Kidney tubule cell (primary cell): Measurements from ENCODE around the gene PBXIP1.

Source experiments
- DNase-seq: peaks from one replicate; pipeline ENCODE4 v3.0.0-alpha.2; 2018; ENCODE audit warnings: low spot score

Gene PBXIP1

GRCh38 chr1:154956544-154956941 is 644 bp upstream of the PBXIP1 start:
- no peak for DNase-seq

DNA sequence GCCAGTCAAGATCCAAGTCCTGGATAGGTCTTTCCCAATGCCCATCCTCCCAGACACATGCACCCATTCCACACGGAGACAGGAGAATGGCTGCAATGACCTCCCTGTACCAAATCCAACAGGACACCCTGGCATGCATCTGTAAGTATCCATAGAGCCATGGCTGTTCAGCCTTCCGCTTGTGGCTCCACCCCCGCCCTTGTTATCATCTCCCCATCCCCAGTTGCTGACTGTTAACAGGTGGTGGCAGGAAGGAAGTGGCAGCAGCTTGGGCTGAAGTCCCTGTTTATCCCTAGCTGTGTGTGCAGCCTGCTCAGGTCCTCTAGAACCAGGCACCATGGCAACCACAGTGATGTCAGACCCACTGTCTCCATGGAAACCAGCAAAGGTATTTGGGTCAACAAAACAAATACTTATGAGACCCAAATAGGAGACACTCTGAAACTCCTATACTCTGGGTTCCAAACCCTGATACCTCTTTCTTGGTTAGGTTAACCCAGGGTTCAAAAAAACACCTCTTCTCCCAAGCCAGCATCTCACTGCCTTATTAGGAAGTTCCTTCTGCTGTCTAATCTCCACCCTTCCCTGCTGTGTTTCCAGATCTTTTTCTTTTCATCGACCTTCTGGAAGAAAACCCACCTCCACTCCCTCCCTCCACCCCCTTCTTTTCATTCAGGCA is 721 bp downstream of the PBXIP1 start:
- peak; percentile 86 for DNase-seq

DNA sequence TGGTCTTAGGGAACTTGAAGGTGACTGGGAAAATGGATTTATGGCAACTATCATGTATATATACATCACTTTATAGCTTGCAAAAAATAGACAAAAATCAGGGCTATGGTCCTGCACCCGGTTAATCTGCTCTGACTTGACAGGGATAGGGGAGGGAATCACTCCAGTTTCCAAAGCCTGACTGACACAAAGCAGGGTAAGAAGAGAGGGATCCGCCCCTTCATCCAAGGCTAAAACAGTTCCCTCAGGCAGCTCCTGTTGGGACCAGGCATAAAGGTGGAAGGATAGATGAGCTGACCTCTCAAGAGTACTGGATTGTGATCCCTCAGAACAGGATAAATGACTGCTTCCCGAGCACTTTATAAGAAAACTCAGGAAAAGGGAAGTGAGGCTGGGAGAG is 1.4 kb downstream of the PBXIP1 start:
- DNase-seq, result no peak

DNA sequence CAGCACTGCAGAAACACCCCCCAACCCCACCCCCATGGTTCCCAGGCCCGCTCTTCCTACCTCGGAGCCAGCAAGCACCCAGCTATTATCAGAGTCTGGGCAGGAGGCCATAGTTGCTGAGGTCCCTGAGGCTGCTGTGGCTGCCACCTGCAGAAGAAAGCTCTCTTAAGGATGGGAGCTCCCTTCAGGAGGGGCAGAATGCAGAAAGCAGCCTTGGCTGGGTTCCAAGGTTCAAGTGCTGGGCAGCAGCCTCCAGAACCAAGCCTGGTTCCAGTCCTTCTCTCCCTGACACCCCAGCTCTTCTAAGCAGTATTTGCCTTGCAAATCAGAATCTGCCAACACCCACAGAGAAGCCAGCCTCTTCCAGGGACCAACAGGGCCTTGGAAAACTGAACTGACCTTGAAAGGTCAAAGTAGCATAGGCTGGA is 2.3 kb downstream of the PBXIP1 start:
- no peak for DNase-seq

DNA sequence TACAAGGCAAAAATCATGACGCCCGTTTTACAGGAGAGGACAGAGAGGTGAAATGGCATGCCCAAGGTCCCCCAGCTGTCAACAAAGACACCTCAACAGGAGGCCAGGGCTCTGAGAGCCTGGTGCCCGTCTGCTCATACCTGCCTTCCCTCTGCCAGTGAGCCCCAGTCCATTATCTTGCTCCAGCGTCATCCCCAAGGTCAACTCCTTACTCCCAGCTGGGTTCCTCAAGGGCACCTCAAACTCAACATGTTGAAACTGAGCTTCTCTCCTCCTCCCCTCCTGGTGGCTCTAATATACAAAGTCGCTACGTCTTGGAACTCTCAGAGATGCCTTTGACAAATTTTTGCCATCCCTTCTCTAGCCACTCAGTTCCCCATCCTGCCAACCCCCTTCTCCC is 3.2 kb downstream of the PBXIP1 start:
- DNase-seq, result no peak

DNA sequence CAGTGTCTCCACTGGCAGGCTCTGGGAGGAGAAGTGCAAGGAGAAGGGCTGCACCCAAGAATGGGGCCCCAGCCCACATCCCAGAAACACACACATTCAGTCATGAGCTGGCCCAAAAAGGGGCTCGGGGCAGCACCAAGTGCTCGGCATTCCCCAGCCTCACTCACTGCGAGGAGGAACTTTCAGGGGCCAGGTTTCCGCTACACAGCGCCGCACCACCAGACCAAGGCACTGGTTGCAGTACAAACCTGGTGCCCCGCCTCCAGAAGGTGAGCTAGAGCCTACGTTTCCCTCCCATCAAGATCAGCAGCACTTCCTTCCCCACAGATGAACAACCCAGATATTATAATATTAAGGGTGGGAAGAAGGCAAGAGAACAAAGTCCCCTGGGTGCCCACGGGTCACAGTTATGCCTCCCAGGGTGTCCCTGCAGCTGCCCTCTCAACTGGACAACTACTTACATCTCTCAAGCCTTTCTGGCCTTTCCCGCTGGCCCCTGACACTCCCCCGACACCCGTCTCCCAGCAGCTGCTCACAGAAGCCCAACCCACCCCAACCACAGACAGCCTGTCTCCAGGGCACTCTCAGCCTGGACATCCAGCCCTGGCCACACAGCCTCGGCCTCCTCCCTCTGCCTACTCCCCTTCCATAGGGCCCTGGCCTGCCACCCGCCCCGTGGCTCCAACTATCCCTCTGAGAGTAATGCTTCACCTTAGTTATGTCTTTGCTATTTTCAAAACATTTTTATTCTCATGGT is 3.8 kb downstream of the PBXIP1 start:
- DNase-seq, result no peak

- no peak for DNase-seq
Measured at GRCh38 chr1:154948079-154948478, 7.8 kb downstream of the PBXIP1 start.

DNA sequence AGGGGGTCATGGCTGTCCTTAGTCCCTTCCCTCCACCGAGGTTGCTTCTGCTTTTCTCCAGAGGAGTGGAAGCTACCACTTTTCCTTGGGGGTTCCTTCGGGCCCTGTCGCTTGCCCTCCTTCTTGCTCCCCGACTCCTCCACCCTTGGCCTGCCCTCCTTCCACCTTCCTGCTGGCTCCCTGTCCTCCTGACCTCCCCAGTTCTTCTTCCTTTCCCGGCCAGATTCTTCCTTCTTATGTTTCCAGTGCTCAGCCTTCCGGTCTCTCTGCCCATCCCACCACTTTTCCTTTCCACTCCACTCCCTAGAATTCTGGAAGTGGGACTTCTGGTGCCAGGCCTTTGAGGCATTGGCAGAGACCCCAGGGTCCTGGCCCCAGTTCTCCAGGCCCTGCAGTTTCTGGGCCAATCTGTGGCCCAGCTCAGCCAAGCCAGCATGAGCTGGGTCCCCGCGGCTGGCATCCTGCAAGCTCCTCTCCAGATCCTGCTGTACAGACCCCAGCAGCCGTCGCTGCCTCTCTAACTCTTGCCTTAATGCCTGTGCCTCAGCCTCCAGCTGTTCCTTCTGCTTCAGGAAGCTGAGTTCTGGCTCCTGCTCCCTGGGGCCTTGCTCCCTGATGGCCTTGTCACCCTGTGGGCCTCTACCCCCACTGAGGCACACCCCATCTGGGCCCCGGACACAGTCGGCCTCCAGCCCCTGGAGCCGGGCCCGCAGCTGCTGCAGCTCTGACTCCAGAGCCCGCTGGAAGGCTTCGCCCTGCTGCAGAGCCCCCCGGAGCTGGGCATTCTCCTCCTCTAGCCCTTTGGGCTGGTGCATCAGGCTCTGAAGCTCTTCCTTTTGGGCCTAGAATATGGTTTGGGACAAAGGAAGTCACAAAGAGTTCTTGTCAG is 9.7 kb downstream of the PBXIP1 start:
- no peak for DNase-seq

GRCh38 chr1:154945160-154945961 is 10.5 kb downstream of the PBXIP1 start:
- no peak for DNase-seq

DNA sequence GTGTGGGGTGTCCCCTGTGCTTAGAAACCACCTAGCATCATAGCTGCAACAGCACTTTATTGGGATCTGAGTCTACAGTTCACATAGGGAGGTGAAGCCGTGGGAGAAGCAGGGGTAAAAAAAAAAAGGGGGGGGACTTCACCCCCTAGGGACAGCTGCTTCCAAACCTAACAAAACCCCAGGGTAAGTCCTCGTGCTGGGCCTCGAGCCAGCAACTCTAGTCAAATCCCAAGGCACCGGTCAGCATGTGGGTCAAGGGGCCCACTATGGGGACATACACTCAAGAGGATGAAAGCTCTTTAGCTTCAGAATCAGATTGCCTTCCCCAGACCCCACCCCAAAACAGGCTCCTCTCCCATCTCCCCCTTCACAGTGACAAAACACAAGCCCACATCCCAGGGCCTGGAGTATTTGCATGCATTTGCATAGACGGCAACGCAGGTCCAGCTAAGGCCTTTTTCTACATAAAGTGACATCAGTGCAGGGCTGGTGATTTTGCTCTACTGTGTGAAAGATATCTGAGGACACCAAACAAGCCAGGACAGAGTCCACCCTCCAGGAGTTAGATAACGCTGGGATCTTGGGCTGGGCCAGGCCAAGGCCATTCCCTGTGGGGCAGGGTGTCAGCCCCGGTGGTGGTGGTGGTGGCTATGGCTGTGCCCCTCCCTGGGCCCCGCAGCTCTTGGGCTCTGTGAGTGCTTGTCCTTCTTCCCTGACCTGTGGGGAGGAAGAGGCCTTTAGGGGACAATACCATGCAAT is 11.3 kb downstream of the PBXIP1 start:
- no peak for DNase-seq

DNA sequence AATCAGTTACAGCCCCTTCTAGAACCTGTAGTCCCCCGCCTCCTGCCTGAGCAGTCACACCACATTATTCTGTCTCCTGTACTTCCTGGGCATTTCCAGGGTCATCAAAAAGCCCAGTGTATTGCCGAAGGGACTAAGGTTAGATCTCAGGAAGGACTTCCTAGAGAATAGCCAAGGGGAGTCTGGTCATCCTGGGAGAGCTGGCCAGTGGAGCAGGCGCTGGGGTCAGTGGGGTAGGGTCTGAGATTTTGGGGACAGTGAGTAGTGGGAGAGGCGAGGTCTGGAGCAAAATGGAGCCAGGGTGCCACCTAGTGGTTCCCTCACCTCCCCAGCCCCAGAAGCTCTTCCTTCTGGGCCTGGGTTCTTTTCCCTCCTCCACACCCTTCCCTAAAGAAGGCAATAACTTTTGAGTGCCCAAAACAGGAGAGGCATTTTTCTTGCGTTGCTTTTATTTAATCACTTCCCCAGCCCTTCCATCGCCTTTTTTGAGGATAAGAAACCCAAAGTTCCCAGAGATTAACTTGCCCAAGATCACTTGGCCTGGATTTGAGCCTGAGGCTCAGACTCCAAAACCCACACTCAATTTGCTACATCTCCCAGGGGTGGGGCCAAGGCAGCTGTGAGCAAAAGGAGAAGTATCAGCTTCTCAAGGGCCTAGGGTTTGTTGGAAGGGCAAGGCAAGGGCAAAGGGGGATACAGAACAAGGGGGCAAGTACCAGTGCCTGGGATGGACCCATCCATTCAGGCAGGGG is 12.1 kb downstream of the PBXIP1 start:
- DNase-seq, result peak; percentile 20

DNA sequence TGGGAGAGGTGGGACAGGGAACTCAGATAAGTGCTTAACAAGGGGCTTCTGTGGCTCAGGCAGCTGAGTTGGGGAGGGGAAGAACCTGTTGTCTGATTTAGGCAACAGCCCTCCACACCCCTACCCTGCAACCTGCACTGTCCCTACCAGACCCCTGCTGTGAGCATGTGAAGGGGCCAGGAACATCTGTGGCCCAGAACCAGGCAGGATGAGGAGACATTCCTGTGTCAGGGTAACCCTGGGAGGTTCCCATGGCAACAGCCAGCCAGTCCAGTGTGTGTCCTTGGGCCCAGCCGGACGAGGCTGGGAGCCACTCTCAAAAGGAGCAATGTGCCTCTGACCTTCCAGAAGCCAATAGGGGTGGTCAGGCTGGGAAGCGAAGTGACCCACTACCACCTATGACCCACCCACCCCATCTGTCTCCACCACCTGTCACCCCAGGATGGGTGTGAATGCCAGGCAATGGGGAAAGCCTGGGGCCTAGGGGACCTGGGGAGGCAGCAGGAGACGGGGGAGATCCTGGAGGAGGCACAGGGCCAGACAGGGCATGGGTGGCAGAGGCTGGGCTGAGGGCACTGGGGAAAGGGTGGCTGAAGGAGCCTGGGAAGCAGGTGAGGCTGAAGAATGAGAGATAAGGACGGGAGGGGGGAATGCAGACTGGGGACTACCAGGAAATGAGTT is 14.4 kb downstream of the PBXIP1 start:
- DNase-seq, result no peak

GRCh38 chr1:154940651-154941194 is 15.2 kb downstream of the PBXIP1 start:
- DNase-seq, result no peak

DNA sequence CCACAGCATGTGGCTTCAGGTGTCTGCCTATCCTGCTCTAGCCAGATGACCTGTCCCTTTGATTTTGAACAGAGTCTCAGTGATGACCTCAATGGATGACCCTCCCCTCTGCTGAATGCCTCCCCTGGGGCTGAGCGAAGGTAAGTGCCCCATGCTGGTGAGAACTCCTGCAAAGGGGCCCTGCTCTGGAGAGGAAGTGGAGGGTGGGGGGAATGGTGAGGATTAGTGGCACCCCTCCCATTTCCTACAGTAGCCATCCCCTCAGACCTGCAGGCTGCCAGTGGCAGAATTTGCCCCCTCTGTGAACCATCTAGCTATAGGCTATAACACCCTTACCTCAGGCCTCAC is 15.7 kb downstream of the PBXIP1 start:
- no peak for DNase-seq

DNA sequence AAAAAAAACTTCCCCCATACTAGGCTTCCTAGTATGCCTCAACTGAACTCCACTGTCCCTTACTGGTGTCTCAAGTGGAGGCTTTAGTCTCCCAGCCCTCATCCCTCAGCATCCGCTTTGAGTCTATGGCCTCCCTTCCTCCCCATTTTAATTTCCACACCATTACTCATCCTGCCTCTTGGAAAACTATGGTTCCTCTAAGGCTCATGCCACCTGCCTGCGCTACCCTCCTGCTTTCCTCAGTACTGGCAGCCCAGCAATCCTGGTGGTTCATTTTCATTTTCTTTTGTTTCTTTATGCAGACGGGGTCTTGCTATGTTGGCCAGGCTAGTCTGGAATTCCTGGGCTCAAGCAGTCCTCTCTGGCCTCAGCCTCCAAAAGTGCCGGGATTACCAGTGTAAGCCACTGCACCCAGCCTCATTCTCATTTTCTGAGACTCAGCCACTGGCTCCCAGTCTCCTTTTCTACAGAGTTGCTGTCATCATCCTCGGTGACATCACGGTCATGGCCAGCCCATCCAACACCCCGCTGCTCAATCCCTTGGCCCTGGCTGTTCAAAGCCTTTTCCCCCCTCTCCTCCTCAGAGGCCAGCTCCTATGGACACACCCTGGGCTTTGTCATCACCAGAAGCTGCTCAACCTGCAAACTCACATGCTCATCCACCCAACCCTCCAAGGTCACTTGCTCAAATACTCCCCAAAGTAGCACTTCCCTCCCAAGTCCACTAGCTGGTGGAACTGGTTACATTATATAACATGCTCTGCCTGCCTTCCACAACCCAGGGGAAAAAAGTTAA is 17.1 kb downstream of the PBXIP1 start:
- no peak for DNase-seq

DNA sequence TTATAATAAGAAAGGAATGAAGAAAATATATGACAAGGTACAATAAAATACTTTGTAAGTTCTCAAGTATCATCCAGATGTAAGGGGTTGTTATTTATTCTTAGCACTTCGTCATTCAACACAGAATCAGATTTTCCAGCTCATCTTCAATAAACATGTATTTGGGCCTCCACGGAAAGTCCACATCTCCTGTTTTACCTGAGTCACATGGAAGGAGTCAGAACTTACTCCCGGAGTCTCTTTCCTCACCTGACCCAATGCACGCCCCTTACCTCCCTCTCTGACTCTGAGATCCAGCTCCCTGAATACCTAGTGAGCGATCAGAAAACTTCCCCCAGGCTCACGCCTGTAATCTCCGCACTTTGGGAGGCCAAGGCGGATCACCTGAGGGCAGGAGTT is 17.9 kb downstream of the PBXIP1 start:
- DNase-seq, result no peak

- DNase-seq, result peak; percentile 90
Measured at GRCh38 chr1:154937085-154937987, 18.6 kb downstream of the PBXIP1 start.
